Endodermal cell (in vitro differentiated cells): ENCODE data around the gene U2AF1L4. TPM values are rescaled to one million over a fixed set of nuclear protein-coding genes. Genes with fewer than 3 reads are reported as not detected.

ENCODE experiments used
- DNase-seq: peaks from one replicate; pipeline ENCODE4 v3.0.0-alpha.2; 2017
- H3K27ac ChIP-seq: 2 replicates; pipeline ENCODE4 v1.5.1; 2013; ENCODE audit warnings: mild to moderate bottlenecking, low read depth, low read length, moderate library complexity
- H3K27me3 ChIP-seq: 2 replicates; pipeline ENCODE4 v1.6.1; 2013; ENCODE audit warnings: mild to moderate bottlenecking, low read length, moderate library complexity; ENCODE audit not compliant: insufficient read depth, control insufficient read depth, poor library complexity, severe bottlenecking
- H3K36me3 ChIP-seq: 2 replicates; pipeline ENCODE4 v1.7.0; 2013; ENCODE audit warnings: mild to moderate bottlenecking, low read length, moderate library complexity; ENCODE audit not compliant: control insufficient read depth, insufficient read depth
- H3K4me1 ChIP-seq: one replicate; pipeline ENCODE4 v1.7.0; 2013; ENCODE audit warnings: low read length; ENCODE audit not compliant: control insufficient read depth, insufficient read depth
- H3K4me3 ChIP-seq: 2 replicates; pipeline ENCODE4 v1.5.1; 2013; ENCODE audit warnings: mild to moderate bottlenecking, low read length, moderate library complexity
- H3K9ac ChIP-seq: 2 replicates; pipeline ENCODE4 v1.6.1; 2013; ENCODE audit warnings: mild to moderate bottlenecking, low read length, moderate library complexity; ENCODE audit not compliant: poor library complexity, severe bottlenecking; ENCODE audit errors: extremely low read depth
- H3K9me3 ChIP-seq: 2 replicates; pipeline ENCODE4 v1.6.1; 2013; ENCODE audit warnings: mild to moderate bottlenecking, low read length, moderate library complexity; ENCODE audit not compliant: control insufficient read depth
- H3K27ac Mint-ChIP-seq: 2 replicates; pipeline ENCODE4 v1.8.0; 2020; ENCODE audit warnings: mixed read lengths
- H3K27me3 Mint-ChIP-seq: 2 replicates; pipeline ENCODE4 v1.8.0; 2021; ENCODE audit warnings: mild to moderate bottlenecking, mixed read lengths; ENCODE audit not compliant: insufficient read depth
- H3K36me3 Mint-ChIP-seq: 2 replicates; pipeline ENCODE4 v1.8.0; 2020; ENCODE audit warnings: low read depth, mixed read lengths
- H3K4me1 Mint-ChIP-seq: 2 replicates; pipeline ENCODE4 v1.8.0; 2020; ENCODE audit warnings: mixed read lengths
- H3K4me3 Mint-ChIP-seq: 2 replicates; pipeline ENCODE4 v1.8.0; 2020; ENCODE audit warnings: mild to moderate bottlenecking, moderate library complexity, mixed read lengths
- H3K9me3 Mint-ChIP-seq: 2 replicates; pipeline ENCODE4 v1.8.0; 2020; ENCODE audit warnings: mild to moderate bottlenecking, mixed read lengths
- CTCF ChIP-seq: fragments of 200-600 bp; sonication (generic); conservative IDR thresholded peaks from 2 replicates; pipeline ENCODE4 v1.5.0; 2021; ENCODE audit warnings: antibody characterized with exemption, mild to moderate bottlenecking
- WGBS, 2 experiments: methylation state at CpG; one replicate each; pipeline versions ENCODE4 v1.1.5 to v1.1.7; 2013; ENCODE audit warnings: missing lambda C conversion rate in 2 of 2, mixed read lengths in 1 of 2; ENCODE audit not compliant: insufficient coverage in 1 of 2, insufficient read length in 1 of 2; 5-methylcytosine and 5-hydroxymethylcytosine counted together
- total RNA-seq, 2 donors: library from RNA; stranded (reverse); fragmentation: NEBNext Ultra II Directional in 1 of 2; extraction: Animal tissue kit (Norgen Biotek cat#: 25700) in 1 of 2; gene quantifications; 2 replicates in 1 of 2; 3 replicates in 1 of 2; pipeline ENCODE4 v1.2.1, GENCODE V29; 2021

U2AF1L4 gene
- total RNA-seq, 2 donors from 2014 or later = 17.3 to 23.2 TPM

DNA sequence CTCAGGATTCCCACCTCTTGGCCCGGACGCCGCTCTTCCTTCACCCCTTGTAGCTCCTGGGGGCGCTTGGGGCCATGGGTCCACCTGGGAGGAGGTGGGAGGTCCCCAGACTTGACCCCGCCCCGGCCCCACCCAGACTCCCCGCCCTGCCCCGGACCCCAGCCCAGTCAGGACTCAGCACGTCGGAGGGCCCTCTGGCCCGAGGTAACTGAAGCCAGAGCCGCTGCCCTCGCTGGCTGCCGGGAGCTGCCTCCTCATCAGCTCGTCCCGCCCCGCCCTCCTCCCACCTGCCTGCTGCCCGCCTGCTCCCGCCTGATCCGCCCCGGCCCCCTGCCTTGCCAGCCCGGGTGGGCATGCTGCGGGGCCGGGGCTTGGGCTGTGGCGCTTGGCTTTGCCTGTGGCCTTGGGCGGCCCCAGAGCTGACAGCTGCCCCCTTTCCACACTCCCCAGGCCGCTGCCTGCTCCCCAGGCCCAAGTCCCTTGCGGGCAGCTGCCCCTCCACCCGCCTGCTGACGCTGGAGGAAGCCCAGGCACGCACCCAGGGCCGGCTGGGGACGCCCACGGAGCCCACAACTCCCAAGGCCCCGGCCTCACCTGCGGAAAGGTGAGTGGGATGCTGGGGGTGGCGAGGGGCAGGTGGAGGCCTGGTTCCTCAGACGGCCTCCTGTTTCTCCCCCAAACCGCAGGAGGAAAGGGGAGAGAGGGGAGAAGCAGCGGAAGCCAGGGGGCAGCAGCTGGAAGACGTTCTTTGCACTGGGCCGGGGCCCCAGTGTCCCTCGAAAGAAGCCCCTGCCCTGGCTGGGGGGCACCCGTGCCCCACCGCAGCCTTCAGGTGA is 39.5 kb upstream of the U2AF1L4 start:
- Histone ChIP-seq H3K9me3 (no peaks in the 10 kb centered on the region), H3K4me3 (no peak overlapping the region), H3K4me1 (no peaks in the 10 kb centered on the region), H3K27ac (no peak overlapping the region), H3K27me3 (no peaks in the 10 kb centered on the region), H3K9ac (no peak overlapping the region), H3K36me3 (no peaks in the 10 kb centered on the region)
- H3K27ac Mint-ChIP-seq = no peak overlapping the region
- no peaks in the 10 kb centered on the region for H3K36me3 Mint-ChIP-seq
- H3K9me3 Mint-ChIP-seq = no peaks in the 10 kb centered on the region
- peaks cover 3% of the 10 kb centered on the region for H3K27me3 Mint-ChIP-seq
- peak overlapping the region; percentile 49 for H3K4me3 Mint-ChIP-seq
- TF ChIP-seq CTCF = peak; percentile 66
- DNase-seq = peak; percentile 97
- WGBS, 2 experiments = 28 to 68% methylated on average over 10 to 45 of the region's 45 CpGs
- peaks cover 7% of the 10 kb centered on the region for H3K4me1 Mint-ChIP-seq

GRCh38 chr19:35783469-35784434 is 38.5 kb upstream of the U2AF1L4 start:
- Mint-ChIP-seq H3K9me3 (no peaks in the 10 kb centered on the region), H3K27me3 (peaks cover 3% of the 10 kb centered on the region), H3K4me1 (peaks cover 7% of the 10 kb centered on the region), H3K27ac (no peak overlapping the region), H3K36me3 (no peaks in the 10 kb centered on the region), H3K4me3 (peak overlapping the region; percentile 49)
- Histone ChIP-seq H3K9me3 (no peaks in the 10 kb centered on the region), H3K27me3 (no peaks in the 10 kb centered on the region), H3K9ac (no peak overlapping the region), H3K36me3 (no peaks in the 10 kb centered on the region), H3K4me3 (no peak overlapping the region), H3K27ac (no peak overlapping the region), H3K4me1 (no peaks in the 10 kb centered on the region)
- WGBS, 2 experiments = 60 to 85% methylated on average over 8 to 28 of the region's 28 CpGs
- peak; percentile 64 for TF ChIP-seq CTCF
- DNase-seq = peak; percentile 76

- Histone ChIP-seq H3K4me1 (no peaks in the 10 kb centered on the region), H3K27ac (no peak overlapping the region), H3K27me3 (no peaks in the 10 kb centered on the region), H3K9ac (no peak overlapping the region), H3K9me3 (no peaks in the 10 kb centered on the region), H3K36me3 (no peaks in the 10 kb centered on the region), H3K4me3 (no peak overlapping the region)
- Mint-ChIP-seq H3K9me3 (no peaks in the 10 kb centered on the region), H3K36me3 (no peaks in the 10 kb centered on the region), H3K27me3 (peaks cover 11% of the 10 kb centered on the region), H3K27ac (no peak overlapping the region), H3K4me3 (no peak overlapping the region), H3K4me1 (peaks cover 9% of the 10 kb centered on the region)
- TF ChIP-seq CTCF = no peak
- DNase-seq = no peak
- WGBS, 2 experiments = 90 to 95% methylated on average over 7 to 12 of the region's 12 CpGs
Observed at GRCh38 chr19:35782589-35782988, 37.4 kb upstream of the U2AF1L4 start.
